ENCODE results near the gene DZIP1.

DZIP1 gene

GRCh38 chr13:95643571-95643935 is 953 bp downstream of the DZIP1 start:
- no peak for DNase-seq

- no peak for DNase-seq
These were observed 1.5 kb downstream of the DZIP1 start for GRCh38 chr13:95642999-95643398.

- no peak for DNase-seq
These were observed 2.4 kb downstream of the DZIP1 start for GRCh38 chr13:95642028-95642621.

- no peak for DNase-seq
These were observed 3.0 kb downstream of the DZIP1 start for GRCh38 chr13:95641291-95642027.

GRCh38 chr13:95636853-95637252 is 7.7 kb downstream of the DZIP1 start:
- DNase-seq: no peak

DNA sequence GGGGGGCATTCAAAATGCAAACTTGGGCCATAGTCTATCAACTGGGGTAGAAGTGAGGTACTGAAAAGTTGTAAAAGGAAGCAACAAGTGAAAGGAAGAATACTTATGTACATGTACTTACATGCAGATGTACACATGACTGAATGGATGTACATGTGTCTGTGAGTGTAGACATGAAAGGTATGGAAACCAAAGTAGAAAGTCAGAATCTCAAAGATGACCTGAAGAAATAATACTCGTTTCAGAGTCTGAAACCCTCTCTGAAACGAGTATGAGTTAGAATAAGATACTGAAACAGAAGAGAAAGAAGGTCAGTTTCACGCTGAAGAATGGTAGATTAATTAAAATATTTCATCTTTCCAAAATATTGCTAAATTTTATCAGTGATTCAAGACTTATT is 13.9 kb downstream of the DZIP1 start:
- DNase-seq: no peak

GRCh38 chr13:95629071-95629470 is 15.4 kb downstream of the DZIP1 start:
- no peak for DNase-seq

DNA sequence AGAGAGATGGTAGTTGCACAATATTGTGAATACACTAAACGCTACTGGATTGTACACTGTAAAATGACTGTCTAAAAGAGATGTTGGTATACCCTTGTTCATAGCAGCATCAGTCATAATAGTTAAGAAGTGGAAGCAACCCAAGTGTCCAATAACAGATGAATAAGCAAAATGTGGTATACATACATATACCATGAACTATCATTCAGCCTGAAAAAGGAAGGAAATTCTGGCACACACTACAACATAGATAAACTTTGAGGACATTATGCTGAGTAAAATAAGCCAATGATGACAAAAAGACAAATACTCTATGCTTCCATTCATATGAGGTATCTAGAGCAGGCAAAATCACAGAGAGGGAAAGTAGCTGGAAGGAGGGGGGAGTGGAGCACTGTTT is 16.0 kb downstream of the DZIP1 start:
- no peak for DNase-seq

- DNase-seq: no peak
These were observed 16.9 kb downstream of the DZIP1 start for GRCh38 chr13:95627590-95627989.

DNA sequence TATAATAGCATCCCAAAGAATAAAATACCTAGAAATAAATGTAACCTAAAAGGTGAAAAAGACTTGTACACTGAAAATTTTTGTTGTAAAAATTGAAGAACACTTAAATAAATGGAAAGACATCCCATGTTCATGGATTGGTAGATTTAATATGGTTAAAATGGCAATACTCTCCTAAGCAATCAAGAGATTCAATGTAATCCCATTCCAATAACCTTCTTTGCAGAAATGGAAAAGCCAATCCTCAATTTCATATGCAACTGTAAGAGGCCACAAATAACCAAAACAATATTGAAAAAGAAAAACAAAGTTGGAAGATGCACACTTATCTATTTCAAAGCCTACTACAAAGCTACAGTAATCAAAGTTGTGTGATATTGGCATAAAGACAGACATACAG is 17.7 kb downstream of the DZIP1 start:
- no peak for DNase-seq

GRCh38 chr13:95624020-95624419 is 20.5 kb downstream of the DZIP1 start:
- DNase-seq: no peak

DNA sequence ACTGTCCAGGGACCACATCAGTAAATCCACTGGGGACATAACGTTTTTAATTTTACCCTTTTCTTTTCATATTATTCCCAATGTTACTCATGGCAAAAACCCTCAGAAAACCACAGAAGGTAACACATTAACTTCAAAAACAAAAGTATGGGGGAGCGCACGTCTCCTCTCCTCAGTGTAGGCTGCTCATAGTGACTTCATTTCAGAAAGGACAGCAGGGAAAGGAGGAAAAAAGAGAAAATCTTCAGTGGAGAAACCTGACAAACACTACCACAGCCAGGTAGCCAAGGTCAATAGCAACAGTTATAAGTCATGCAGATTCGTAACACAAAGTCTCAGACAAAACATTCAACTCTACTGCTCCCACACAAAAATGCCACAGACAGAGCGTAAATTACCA is 21.4 kb downstream of the DZIP1 start:
- DNase-seq: no peak

GRCh38 chr13:95620825-95621498 is 23.5 kb downstream of the DZIP1 start:
- no peak for DNase-seq

- DNase-seq: no peak
These were observed 24.3 kb downstream of the DZIP1 start for GRCh38 chr13:95620030-95620824.

DNA sequence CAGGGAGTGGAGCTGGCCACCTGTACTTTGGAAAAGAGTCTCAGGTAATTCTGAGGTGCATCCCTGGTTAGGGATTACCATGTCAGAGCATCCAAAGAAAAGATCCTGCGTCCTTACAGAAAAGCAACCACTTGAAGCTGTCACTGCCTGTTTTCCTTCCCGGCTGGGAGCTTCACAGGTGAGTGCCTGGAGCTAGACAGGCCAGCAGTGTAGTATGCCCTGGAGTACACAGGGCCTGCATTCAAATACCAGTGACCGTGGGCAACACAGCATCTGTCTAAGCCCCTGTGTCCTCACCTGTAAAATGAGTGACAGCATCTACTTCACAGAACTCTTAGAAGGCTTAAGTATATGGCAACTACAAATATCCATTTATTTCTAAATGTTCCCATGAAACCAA is 29.0 kb downstream of the DZIP1 start:
- no peak for DNase-seq

GRCh38 chr13:95614641-95615245 is 29.8 kb downstream of the DZIP1 start:
- no peak for DNase-seq

DNA sequence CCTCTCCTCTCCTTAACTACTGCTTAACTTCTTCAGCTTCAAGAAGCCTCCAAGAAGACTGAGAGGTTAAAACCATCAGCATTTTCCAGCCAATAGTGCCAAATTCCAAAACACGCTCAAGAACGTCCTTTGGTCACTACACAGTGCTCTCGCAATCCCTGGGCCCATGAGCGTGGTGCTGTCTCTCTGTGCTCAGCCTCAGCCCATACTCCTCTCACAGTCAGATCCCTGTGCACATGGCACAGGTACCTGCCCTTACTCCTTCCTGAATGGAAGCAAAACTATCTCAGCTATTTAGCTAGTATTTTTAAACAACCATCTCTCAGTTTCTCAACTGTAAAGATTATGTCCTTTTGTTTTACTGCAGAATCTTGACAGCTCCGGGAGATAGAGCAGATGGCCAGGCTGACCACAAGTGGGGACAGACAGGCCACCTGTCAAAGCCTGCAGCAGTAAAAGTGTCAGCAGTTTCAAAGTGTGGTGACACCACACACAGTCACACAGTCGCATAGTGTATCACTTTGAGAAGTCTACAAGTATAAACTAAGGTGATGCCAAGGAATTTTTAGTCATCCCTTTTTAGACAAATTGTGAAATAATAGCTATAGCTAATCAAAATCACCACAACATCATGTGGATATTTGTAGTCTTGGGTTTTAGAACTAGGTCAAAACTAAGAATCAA is 35.7 kb downstream of the DZIP1 start:
- DNase-seq: no peak

- DNase-seq: no peak
These were observed 37.1 kb downstream of the DZIP1 start for GRCh38 chr13:95607366-95607765.

DNA sequence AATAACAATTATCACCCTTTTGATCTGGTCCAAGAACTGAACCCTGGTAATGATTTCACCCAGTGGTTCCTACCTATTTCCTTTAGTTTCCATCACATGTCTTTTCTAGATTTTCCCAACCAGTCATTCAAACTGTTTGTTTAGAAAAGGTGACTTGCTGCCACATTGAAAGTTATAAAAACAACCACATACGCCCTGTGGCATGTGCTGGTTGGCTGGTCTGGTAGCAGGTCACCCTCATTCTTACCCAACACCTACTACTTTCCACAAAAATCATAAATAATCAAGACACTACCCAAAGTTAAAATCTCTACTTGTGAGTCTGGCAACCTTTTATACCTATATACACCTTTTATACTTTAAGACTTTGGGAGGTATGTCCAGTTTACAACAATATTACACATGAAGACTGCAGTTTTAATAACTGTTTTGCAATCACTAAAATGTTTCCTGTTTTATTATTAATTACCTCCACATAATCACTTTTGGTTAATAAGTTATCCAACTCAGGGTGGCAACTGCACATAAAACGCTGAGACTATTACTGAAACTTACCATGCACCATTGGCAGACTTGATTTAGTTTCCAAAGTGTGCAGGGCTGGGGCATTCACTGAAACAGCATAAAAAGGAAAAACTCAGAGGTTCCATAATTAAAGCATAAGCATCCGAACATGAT is 38.9 kb downstream of the DZIP1 start:
- no peak for DNase-seq

GRCh38 chr13:95604556-95604915 is 40.0 kb downstream of the DZIP1 start:
- no peak for DNase-seq

DNA sequence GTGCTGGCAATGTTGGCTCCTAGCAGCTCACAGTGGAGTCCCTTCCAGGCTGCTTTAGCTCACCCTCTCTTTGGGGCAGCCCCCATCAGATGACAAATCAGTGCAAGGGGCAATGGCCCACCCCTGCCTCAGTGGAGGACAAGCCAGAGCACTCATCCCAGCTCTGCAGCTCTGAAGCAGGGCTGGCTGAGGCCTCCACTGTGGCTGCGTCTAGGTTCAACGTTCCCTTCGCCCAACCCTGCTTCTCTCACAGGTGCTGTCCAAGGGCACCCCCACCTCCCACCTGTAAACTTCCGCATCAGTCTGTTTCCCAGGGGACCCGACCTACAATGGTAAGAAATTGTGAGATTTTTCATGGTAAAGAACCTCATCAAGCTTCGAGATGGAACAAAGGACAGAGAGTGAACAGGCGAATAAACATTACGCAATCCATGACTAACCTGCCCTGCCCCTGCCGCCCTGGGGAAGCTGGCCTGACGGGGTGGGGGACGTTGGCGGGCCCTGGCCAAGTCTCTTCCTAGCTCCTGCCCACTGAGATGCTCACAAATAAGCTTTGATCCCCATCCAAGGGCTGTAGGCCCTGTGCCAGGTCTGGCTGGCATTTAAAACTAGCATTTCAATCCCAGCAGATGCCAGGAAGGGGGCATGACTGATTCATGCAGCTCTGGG is 40.5 kb downstream of the DZIP1 start:
- no peak for DNase-seq
